Measurements from ENCODE around the gene TRAF3IP1. TPM values are rescaled to one million over a fixed set of nuclear protein-coding genes. Genes with fewer than 3 reads are reported as not detected.

The TRAF3IP1 gene
- total and polyA plus RNA-seq, 4 donors = 8.9 to 41.0 (median 14.7) TPM

DNA sequence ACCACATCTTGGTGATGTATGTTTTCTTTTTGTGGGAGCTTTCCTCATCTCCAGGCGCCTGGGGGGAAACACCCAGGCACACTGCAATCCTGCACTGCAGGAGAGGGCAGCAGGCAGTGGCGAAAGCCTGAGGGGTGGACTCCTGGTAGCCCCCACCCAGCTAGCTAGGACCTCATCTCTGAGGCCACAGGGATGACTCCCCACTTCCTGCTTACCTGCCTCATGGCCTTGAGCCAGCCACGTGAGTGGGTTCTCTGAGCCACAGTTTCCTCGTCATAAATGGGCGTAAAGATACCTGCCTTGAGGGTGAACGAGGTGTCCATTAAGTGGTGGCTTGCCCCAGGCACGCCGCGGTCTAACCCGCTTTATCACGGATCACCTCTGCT is 19.1 kb downstream of the TRAF3IP1 start:
- TF ChIP-seq, protein P1, sequence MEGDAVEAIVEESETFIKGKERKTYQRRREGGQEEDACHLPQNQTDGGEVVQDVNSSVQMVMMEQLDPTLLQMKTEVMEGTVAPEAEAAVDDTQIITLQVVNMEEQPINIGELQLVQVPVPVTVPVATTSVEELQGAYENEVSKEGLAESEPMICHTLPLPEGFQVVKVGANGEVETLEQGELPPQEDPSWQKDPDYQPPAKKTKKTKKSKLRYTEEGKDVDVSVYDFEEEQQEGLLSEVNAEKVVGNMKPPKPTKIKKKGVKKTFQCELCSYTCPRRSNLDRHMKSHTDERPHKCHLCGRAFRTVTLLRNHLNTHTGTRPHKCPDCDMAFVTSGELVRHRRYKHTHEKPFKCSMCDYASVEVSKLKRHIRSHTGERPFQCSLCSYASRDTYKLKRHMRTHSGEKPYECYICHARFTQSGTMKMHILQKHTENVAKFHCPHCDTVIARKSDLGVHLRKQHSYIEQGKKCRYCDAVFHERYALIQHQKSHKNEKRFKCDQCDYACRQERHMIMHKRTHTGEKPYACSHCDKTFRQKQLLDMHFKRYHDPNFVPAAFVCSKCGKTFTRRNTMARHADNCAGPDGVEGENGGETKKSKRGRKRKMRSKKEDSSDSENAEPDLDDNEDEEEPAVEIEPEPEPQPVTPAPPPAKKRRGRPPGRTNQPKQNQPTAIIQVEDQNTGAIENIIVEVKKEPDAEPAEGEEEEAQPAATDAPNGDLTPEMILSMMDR (IDR thresholded peaks at IDR 0.05; ENCODE audit: control extremely low read depth, extremely low read depth) = no peak
- ATAC-seq (ENCODE audit: insufficient read depth, low FRiP score) (no peak), DNase-seq (no peak)
- no peak overlapping the region for H3K27ac ChIP-seq (ENCODE audit: low read depth in 1 of 2, low read length in 1 of 2)
- no peak overlapping the region for H3K9ac ChIP-seq (ENCODE audit: insufficient read depth in 1 of 2, low read length in 2 of 2)
- no peaks in the 10 kb centered on the region for H3K4me1 ChIP-seq (ENCODE audit: control insufficient read depth in 5 of 5, insufficient read depth in 5 of 5, low read length in 5 of 5)
- H3K36me3 ChIP-seq (ENCODE audit: control insufficient read depth in 4 of 4, insufficient read depth in 4 of 4, low read length in 4 of 4) = peaks cover 0 to 10% (median 4%) of the 10 kb centered on the region in 4 donors
- no peak overlapping the region for H3K4me3 ChIP-seq
- WGBS, 2 donors = 85 to 89% methylated on average over 11 of the region's 11 CpGs
- no peaks in the 10 kb centered on the region for H3K9me3 ChIP-seq (ENCODE audit: control insufficient read depth in 4 of 4, insufficient read depth in 3 of 4, low read length in 3 of 4)
- H3K27me3 ChIP-seq (ENCODE audit: control insufficient read depth in 3 of 3, insufficient read depth in 3 of 3, low read length in 2 of 3) = no peaks in the 10 kb centered on the region

DNA sequence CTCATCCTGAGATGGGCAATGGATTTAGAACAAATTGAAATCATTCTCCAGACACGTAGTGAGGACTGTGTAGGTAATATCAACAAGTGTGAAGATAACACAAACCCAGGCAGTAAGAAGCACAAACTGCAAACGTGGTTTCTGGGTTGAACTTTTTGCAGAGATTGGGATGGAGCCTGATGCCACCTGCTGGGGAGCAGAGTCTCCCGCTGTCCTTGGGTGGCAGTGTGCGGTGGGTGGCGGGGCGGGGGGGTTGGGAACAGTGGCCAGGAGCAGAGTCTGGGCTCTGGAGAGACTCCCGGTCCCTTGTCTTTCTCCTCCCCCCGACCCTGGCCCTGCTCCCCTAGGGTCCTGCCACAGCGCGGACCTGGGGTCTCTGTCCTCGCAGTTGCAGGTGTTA is 19.5 kb downstream of the TRAF3IP1 start:
- H3K27ac ChIP-seq (ENCODE audit: low read depth in 1 of 2, low read length in 1 of 2) = no peak overlapping the region

DNA sequence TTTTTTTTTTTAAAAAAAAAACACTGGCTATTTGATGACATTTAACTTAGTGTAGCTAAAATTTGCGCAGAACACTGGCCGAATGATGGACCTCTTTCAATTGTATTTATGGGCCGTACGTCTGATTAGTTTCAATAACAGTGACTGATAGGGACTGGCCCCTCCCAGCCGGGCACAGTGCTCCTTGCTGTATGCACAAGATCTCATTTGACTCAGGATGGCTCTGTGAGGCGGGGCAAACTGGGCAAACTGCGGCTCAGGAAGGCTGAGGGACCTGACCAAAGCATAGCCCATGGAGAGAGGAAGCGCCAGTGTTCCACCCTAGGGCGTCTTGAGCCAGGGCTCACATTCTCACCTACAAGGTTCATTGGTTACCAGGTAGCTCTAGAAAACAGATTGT is 21.2 kb downstream of the TRAF3IP1 start:
- no peak overlapping the region for H3K9ac ChIP-seq (ENCODE audit: insufficient read depth in 1 of 2, low read length in 2 of 2)
- no peaks in the 10 kb centered on the region for H3K4me1 ChIP-seq (ENCODE audit: control insufficient read depth in 5 of 5, insufficient read depth in 5 of 5, low read length in 5 of 5)
- H3K36me3 ChIP-seq (ENCODE audit: control insufficient read depth in 4 of 4, insufficient read depth in 4 of 4, low read length in 4 of 4) = peaks cover 0 to 16% (median 2%) of the 10 kb centered on the region in 4 donors
- DNase-seq = no peak
- H3K9me3 ChIP-seq (ENCODE audit: control insufficient read depth in 4 of 4, insufficient read depth in 3 of 4, low read length in 3 of 4) = no peaks in the 10 kb centered on the region
- TF ChIP-seq, protein P1 (IDR thresholded peaks at IDR 0.05; ENCODE audit: control extremely low read depth, extremely low read depth) = no peak
- H3K4me3 ChIP-seq = no peak overlapping the region
- WGBS, 2 donors = 94 to 96% methylated on average over 9 of the region's 9 CpGs
- ATAC-seq (ENCODE audit: insufficient read depth, low FRiP score) = no peak
- H3K27ac ChIP-seq (ENCODE audit: low read depth in 1 of 2, low read length in 1 of 2) = no peak overlapping the region
- no peaks in the 10 kb centered on the region for H3K27me3 ChIP-seq (ENCODE audit: control insufficient read depth in 3 of 3, insufficient read depth in 3 of 3, low read length in 2 of 3)

More for the DNA sequence above, 19.5 kb downstream of the TRAF3IP1 start:
- TF ChIP-seq, protein P1 (IDR thresholded peaks at IDR 0.05; ENCODE audit: control extremely low read depth, extremely low read depth) = no peak
- Histone ChIP-seq H3K9me3 (ENCODE audit: control insufficient read depth in 4 of 4, insufficient read depth in 3 of 4, low read length in 3 of 4) (no peaks in the 10 kb centered on the region), H3K4me3 (no peak overlapping the region), H3K27me3 (ENCODE audit: control insufficient read depth in 3 of 3, insufficient read depth in 3 of 3, low read length in 2 of 3) (no peaks in the 10 kb centered on the region), H3K36me3 (ENCODE audit: control insufficient read depth in 4 of 4, insufficient read depth in 4 of 4, low read length in 4 of 4) (peaks cover 0 to 10% (median 4%) of the 10 kb centered on the region in 4 donors), H3K4me1 (ENCODE audit: control insufficient read depth in 5 of 5, insufficient read depth in 5 of 5, low read length in 5 of 5) (no peaks in the 10 kb centered on the region), H3K9ac (ENCODE audit: insufficient read depth in 1 of 2, low read length in 2 of 2) (no peak overlapping the region)
- no peak for ATAC-seq (ENCODE audit: insufficient read depth, low FRiP score)
- 82 to 87% methylated on average over 9 to 11 of the region's 11 CpGs for WGBS, 2 donors
- no peak for DNase-seq

DNA sequence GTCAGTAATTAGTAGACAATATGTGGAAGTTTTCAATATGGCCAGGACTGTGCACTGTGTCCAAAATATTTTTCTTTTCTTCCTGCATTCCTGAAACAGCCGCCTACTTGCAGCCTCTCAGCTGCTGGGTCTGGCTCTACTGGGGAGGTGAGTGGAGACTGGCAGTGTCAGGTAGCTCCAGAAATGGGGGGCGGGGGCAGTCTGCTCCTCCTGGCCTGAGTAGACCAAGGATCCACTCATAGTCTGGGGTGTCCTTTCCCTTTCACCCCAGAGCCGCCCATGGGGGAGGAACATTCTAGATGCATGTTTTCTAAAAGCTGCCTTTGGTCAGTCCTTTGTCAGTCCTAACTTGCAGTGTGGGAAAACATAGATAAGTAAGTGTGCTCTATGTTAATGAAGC is 23.7 kb downstream of the TRAF3IP1 start:
- ATAC-seq (ENCODE audit: insufficient read depth, low FRiP score) (no peak), DNase-seq (no peak)
- WGBS, 2 donors = 87 to 92% methylated on average over 3 of the region's 3 CpGs
- H3K27me3 ChIP-seq (ENCODE audit: control insufficient read depth in 3 of 3, insufficient read depth in 3 of 3, low read length in 2 of 3) = no peaks in the 10 kb centered on the region
- H3K4me3 ChIP-seq = no peak overlapping the region
- no peaks in the 10 kb centered on the region for H3K4me1 ChIP-seq (ENCODE audit: control insufficient read depth in 5 of 5, insufficient read depth in 5 of 5, low read length in 5 of 5)
- H3K36me3 ChIP-seq (ENCODE audit: control insufficient read depth in 4 of 4, insufficient read depth in 4 of 4, low read length in 4 of 4) = peaks cover 0 to 18% (median 1%) of the 10 kb centered on the region in 4 donors
- H3K9me3 ChIP-seq (ENCODE audit: control insufficient read depth in 4 of 4, insufficient read depth in 3 of 4, low read length in 3 of 4) = no peaks in the 10 kb centered on the region
- no peak overlapping the region for H3K27ac ChIP-seq (ENCODE audit: low read depth in 1 of 2, low read length in 1 of 2)
- H3K9ac ChIP-seq (ENCODE audit: insufficient read depth in 1 of 2, low read length in 2 of 2) = no peak overlapping the region
- TF ChIP-seq, protein P1 (IDR thresholded peaks at IDR 0.05; ENCODE audit: control extremely low read depth, extremely low read depth) = no peak
